Keratinocyte (primary cell): ENCODE measurements around the gene IGF2BP2.

Experiments used
- CTCF ChIP-seq, 3 experiments: IDR thresholded peaks in 1 of 3; conservative IDR thresholded peaks in 1 of 3; optimal IDR thresholded peaks in 1 of 3; 2 replicates in 2 of 3; 3 replicates in 1 of 3; pipeline versions ENCODE3 to v1.5.1; 2011; ENCODE audit warnings: low read length in 3 of 3, mild to moderate bottlenecking in 3 of 3, moderate library complexity in 2 of 3, control low read depth in 1 of 3, inconsistent platforms in 1 of 3; ENCODE audit not compliant: insufficient read depth in 2 of 3; ENCODE audit errors: extremely low read depth in 1 of 3
- EZH2 ChIP-seq: IDR thresholded peaks from one replicate; pipeline ENCODE4 v1.6.1; 2012; ENCODE audit warnings: inconsistent platforms, mild to moderate bottlenecking, low read length, moderate library complexity

GRCh38 chr3:185740133-185740532 is 84.7 kb downstream of the IGF2BP2 start:
- TF ChIP-seq CTCF (optimal IDR thresholded peaks at IDR 0.05 in 1 of 3, IDR thresholded peaks at IDR 0.05 in 1 of 3, conservative IDR thresholded peaks at IDR 0.05 in 1 of 3; ENCODE audit: extremely low read depth in 1 of 3, insufficient read depth in 2 of 3, low read length in 3 of 3), result no peak
- TF ChIP-seq EZH2, result no peak
